Measurements from ENCODE around the gene PRH1.

GRCh38 chr12:10928746-10929286 lies 44.8 kb upstream of the PRH1 start, which contains the start of gene PRH2:
- TF ChIP-seq, protein P1, sequence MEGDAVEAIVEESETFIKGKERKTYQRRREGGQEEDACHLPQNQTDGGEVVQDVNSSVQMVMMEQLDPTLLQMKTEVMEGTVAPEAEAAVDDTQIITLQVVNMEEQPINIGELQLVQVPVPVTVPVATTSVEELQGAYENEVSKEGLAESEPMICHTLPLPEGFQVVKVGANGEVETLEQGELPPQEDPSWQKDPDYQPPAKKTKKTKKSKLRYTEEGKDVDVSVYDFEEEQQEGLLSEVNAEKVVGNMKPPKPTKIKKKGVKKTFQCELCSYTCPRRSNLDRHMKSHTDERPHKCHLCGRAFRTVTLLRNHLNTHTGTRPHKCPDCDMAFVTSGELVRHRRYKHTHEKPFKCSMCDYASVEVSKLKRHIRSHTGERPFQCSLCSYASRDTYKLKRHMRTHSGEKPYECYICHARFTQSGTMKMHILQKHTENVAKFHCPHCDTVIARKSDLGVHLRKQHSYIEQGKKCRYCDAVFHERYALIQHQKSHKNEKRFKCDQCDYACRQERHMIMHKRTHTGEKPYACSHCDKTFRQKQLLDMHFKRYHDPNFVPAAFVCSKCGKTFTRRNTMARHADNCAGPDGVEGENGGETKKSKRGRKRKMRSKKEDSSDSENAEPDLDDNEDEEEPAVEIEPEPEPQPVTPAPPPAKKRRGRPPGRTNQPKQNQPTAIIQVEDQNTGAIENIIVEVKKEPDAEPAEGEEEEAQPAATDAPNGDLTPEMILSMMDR (IDR thresholded peaks at IDR 0.05) = no peak
- TF ChIP-seq POLR2AphosphoS5 (IDR thresholded peaks at IDR 0.05) (no peak), POLR2A (IDR thresholded peaks at IDR 0.05) (no peak)
